ENCODE results near the gene SERTAD2. TPM values are rescaled to one million over a fixed set of nuclear protein-coding genes. Genes with fewer than 3 reads are reported as not detected.

SERTAD2 gene
- total RNA-seq, 1 donor from 2014 or later, result 20.7 TPM

- intact Hi-C loops (cut with DNase I), result no loop called here
- no peak for ATAC-seq
- H3K9me3 ChIP-seq, result no peaks in the 10 kb centered on the region
- H3K36me3 ChIP-seq, result no peaks in the 10 kb centered on the region
- H3K4me1 ChIP-seq, result no peaks in the 10 kb centered on the region
- H3K27me3 ChIP-seq, result no peaks in the 10 kb centered on the region
- TF ChIP-seq CTCF (IDR thresholded peaks at IDR 0.05), result no peak
- H3K4me3 ChIP-seq, result no peak overlapping the region
- no peak overlapping the region for H3K27ac ChIP-seq
- DNase-seq, result no peak
These were observed 29.6 kb downstream of the SERTAD2 start for GRCh38 chr2:64624108-64624610.

GRCh38 chr2:64623242-64623850 lies 30.4 kb downstream of the SERTAD2 start:
- DNase-seq, result no peak
- no peak for TF ChIP-seq CTCF (IDR thresholded peaks at IDR 0.05)

GRCh38 chr2:64622443-64623241 lies 31.1 kb downstream of the SERTAD2 start:
- H3K36me3 ChIP-seq, result no peaks in the 10 kb centered on the region
- TF ChIP-seq CTCF (IDR thresholded peaks at IDR 0.05), result peak; percentile 18
- H3K4me3 ChIP-seq, result no peak overlapping the region
- no peaks in the 10 kb centered on the region for H3K27me3 ChIP-seq
- ATAC-seq (peak; percentile 12), DNase-seq (no peak)
- H3K9me3 ChIP-seq, result no peaks in the 10 kb centered on the region
- no peak overlapping the region for H3K27ac ChIP-seq
- H3K4me1 ChIP-seq, result no peaks in the 10 kb centered on the region
- intact Hi-C loops (cut with DNase I), result no loop called here

More at GRCh38 chr2:64623242-64623850, 30.4 kb downstream of the SERTAD2 start:
- no peak overlapping the region for H3K27ac ChIP-seq
- H3K4me1 ChIP-seq, result no peaks in the 10 kb centered on the region
- intact Hi-C loops (cut with DNase I), result no loop called here
- no peaks in the 10 kb centered on the region for H3K27me3 ChIP-seq
- no peak for ATAC-seq
- no peak overlapping the region for H3K4me3 ChIP-seq
- no peaks in the 10 kb centered on the region for H3K9me3 ChIP-seq
- no peaks in the 10 kb centered on the region for H3K36me3 ChIP-seq

- TF ChIP-seq CTCF (IDR thresholded peaks at IDR 0.05), result no peak
- intact Hi-C loops (cut with DNase I), result no loop called here
- no peak for DNase-seq
- Histone ChIP-seq H3K36me3 (no peaks in the 10 kb centered on the region), H3K27me3 (no peaks in the 10 kb centered on the region), H3K4me1 (no peaks in the 10 kb centered on the region), H3K4me3 (no peak overlapping the region), H3K27ac (no peak overlapping the region), H3K9me3 (no peaks in the 10 kb centered on the region)
- ATAC-seq, result no peak
These were observed 33.1 kb downstream of the SERTAD2 start for GRCh38 chr2:64620661-64621060.

GRCh38 chr2:64617631-64618151 lies 36.0 kb downstream of the SERTAD2 start:
- no peak overlapping the region for H3K27ac ChIP-seq
- intact Hi-C loops (cut with DNase I), result no loop called here
- no peak for TF ChIP-seq CTCF (IDR thresholded peaks at IDR 0.05)
- ATAC-seq (no peak), DNase-seq (no peak)
- no peaks in the 10 kb centered on the region for H3K27me3 ChIP-seq
- no peaks in the 10 kb centered on the region for H3K9me3 ChIP-seq
- no peaks in the 10 kb centered on the region for H3K36me3 ChIP-seq
- H3K4me1 ChIP-seq, result no peaks in the 10 kb centered on the region
- H3K4me3 ChIP-seq, result no peak overlapping the region
